PC-3 (cell line): ENCODE results near the gene CHAF1A. TPM values are rescaled to one million over a fixed set of nuclear protein-coding genes. Genes with fewer than 3 reads are reported as not detected.
A peak's percentile ranks its signal among the peaks of the same experiment; 100 is the strongest.

Source experiments
- ATAC-seq: fragments of 200-7000 bp; cut with Tn5 transposase; 2 replicates; pipeline ENCODE4 v1.9.1; 2020; ENCODE audit warnings: mild to moderate bottlenecking, moderate library complexity
- BruUV-seq: library from RNA; stranded (reverse); fragments of 400-500 nt; replicated peaks from 2 replicates; lab custom pipeline; 2021; lab: Mats Ljungman, UMichigan
- CTCF ChIA-PET: fragments of 300-600 bp; sonication (Branson Sonifier 250); formaldehyde crosslinking; loops from one replicate; lab custom pipeline; 2022; ENCODE audit warnings: antibody characterized with exemption; lab: Charles Lee
- POLR2A ChIA-PET: fragments of 300-600 bp; sonication (Branson Sonifier 250); formaldehyde crosslinking; loops from one replicate; lab custom pipeline; 2022; ENCODE audit warnings: antibody characterized with exemption; ENCODE audit not compliant: unreplicated experiment; lab: Charles Lee
- DNase-seq: peaks from one replicate; pipeline ENCODE4 v3.0.0-alpha.2; 2015
- H2AFZ ChIP-seq: fragments of 300-600 bp; sonication (generic); 2 replicates; pipeline ENCODE4 v1.6.0; 2016; ENCODE audit warnings: antibody characterized with exemption, low read length
- H3F3A ChIP-seq: fragments of 300-600 bp; sonication (generic); one replicate; pipeline ENCODE4 v1.6.0; 2017; ENCODE audit warnings: antibody characterized with exemption, low read length, control low read depth, mild to moderate bottlenecking; ENCODE audit not compliant: unreplicated experiment
- H3K27ac ChIP-seq: fragments of 300-600 bp; sonication (generic); 2 replicates; pipeline ENCODE4 v1.5.1; 2016; ENCODE audit warnings: mild to moderate bottlenecking, low read length
- H3K27me3 ChIP-seq: fragments of 300-600 bp; sonication (generic); 2 replicates; pipeline ENCODE4 v1.6.1; 2016; ENCODE audit warnings: low read length, mixed read lengths
- H3K36me3 ChIP-seq: fragments of 300-600 bp; sonication (generic); 2 replicates; pipeline ENCODE4 v1.6.1; 2016; ENCODE audit warnings: low read depth, mixed run types, low read length, mixed read lengths
- H3K4me1 ChIP-seq: fragments of 300-600 bp; sonication (generic); 2 replicates; pipeline ENCODE4 v1.5.1; 2016; ENCODE audit warnings: low read length; ENCODE audit not compliant: insufficient read depth
- H3K4me2 ChIP-seq: fragments of 300-600 bp; sonication (generic); 2 replicates; pipeline ENCODE4 v1.6.0; 2016; ENCODE audit warnings: low read length
- H3K4me3 ChIP-seq: fragments of 300-600 bp; sonication (generic); 2 replicates; pipeline ENCODE4 v1.5.1; 2016; ENCODE audit warnings: mild to moderate bottlenecking, low read length, mixed read lengths
- H3K79me2 ChIP-seq: fragments of 300-600 bp; sonication (generic); 2 replicates; pipeline ENCODE4 v1.6.1; 2017; ENCODE audit warnings: low read length, mixed read lengths
- H3K9ac ChIP-seq: fragments of 300-600 bp; sonication (generic); 2 replicates; pipeline ENCODE4 v1.6.0; 2016; ENCODE audit warnings: mild to moderate bottlenecking, low read length
- H3K9me2 ChIP-seq: fragments of 300-600 bp; sonication (generic); replicated peaks from 2 replicates; pipeline ENCODE4 v1.6.1; 2016; ENCODE audit warnings: mixed run types, low read length, mixed read lengths
- H3K9me3 ChIP-seq: fragments of 300-600 bp; sonication (generic); 2 replicates; pipeline ENCODE4 v1.6.1; 2016; ENCODE audit warnings: low read length, mixed read lengths
- H4K20me1 ChIP-seq: fragments of 300-600 bp; sonication (generic); 2 replicates; pipeline ENCODE4 v1.6.1; 2016; ENCODE audit warnings: low read length, mixed read lengths
- EZH2 ChIP-seq: fragments of 300-600 bp; sonication (generic); IDR thresholded peaks from one replicate; pipeline ENCODE4 v1.6.1; 2017; ENCODE audit warnings: antibody characterized with exemption, mild to moderate bottlenecking, low read length; ENCODE audit not compliant: unreplicated experiment
- EZH2phosphoT487 ChIP-seq: fragments of 300-600 bp; sonication (generic); IDR thresholded peaks from 2 replicates; pipeline ENCODE4 v1.6.1; 2018; ENCODE audit warnings: mild to moderate bottlenecking, antibody characterized with exemption, low read length, borderline replicate concordance
- intact Hi-C: fragments of 100-400 bp; cut with micrococcal nuclease; formaldehyde crosslinking; loops from 2 replicates; pipeline ENCODE4 v1.9.0; 2023
- total RNA-seq: library from RNA; depleted of rRNA; stranded (reverse); fragments of >200 nt; gene quantifications from 2 replicates; pipeline ENCODE4 v1.2.3, GENCODE V29; 2014
- TF ChIP-seq, protein P1 (sequence below): fragments of 300-600 bp; sonication (generic); conservative IDR thresholded peaks from 2 replicates; pipeline ENCODE4 v1.5.1; 2017; ENCODE audit warnings: antibody characterized with exemption, low read depth, mild to moderate bottlenecking, low read length

The CHAF1A gene
- total RNA-seq, 1 experiment from 2014 or later: 48.9 TPM

DNA sequence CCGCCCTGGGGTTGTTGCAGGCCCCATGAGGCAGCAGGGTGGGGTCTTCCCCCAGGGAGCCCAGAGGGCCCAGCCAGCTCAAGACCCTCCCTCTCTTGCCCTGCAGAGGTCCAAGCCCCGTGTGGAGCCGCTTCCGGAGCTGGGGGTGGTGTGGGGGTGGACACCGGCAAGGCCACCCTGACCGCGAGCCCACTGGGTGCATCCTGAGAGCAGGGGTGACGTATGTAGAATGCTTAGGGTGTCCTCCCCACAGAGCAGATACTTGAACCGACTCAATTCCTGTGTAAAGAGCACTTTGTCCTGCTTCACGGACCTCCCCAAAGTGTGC is 40.3 kb downstream of the CHAF1A start:
- Histone ChIP-seq H3K9me2 (no peaks in the 10 kb centered on the region), H3K27ac (no peak overlapping the region), H3K4me1 (no peaks in the 10 kb centered on the region), H3K4me2 (no peak overlapping the region), H2AFZ (no peak overlapping the region), H3K36me3 (no peaks in the 10 kb centered on the region), H3K79me2 (no peaks in the 10 kb centered on the region), H4K20me1 (no peaks in the 10 kb centered on the region), H3K4me3 (no peak overlapping the region), H3K27me3 (no peaks in the 10 kb centered on the region), H3K9ac (no peak overlapping the region), H3F3A (no peaks in the 10 kb centered on the region), H3K9me3 (no peaks in the 10 kb centered on the region)
- DNase-seq (no peak), ATAC-seq (no peak)
- BruUV-seq: TSS peak; percentile 48
- CTCF ChIA-PET: no interaction called here
- intact Hi-C loops: no loop called here
- TF ChIP-seq, protein P1, sequence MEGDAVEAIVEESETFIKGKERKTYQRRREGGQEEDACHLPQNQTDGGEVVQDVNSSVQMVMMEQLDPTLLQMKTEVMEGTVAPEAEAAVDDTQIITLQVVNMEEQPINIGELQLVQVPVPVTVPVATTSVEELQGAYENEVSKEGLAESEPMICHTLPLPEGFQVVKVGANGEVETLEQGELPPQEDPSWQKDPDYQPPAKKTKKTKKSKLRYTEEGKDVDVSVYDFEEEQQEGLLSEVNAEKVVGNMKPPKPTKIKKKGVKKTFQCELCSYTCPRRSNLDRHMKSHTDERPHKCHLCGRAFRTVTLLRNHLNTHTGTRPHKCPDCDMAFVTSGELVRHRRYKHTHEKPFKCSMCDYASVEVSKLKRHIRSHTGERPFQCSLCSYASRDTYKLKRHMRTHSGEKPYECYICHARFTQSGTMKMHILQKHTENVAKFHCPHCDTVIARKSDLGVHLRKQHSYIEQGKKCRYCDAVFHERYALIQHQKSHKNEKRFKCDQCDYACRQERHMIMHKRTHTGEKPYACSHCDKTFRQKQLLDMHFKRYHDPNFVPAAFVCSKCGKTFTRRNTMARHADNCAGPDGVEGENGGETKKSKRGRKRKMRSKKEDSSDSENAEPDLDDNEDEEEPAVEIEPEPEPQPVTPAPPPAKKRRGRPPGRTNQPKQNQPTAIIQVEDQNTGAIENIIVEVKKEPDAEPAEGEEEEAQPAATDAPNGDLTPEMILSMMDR: no peak
- TF ChIP-seq EZH2 (no peak), EZH2phosphoT487 (no peak)
- POLR2A ChIA-PET: no interaction called here

- Histone ChIP-seq H2AFZ (no peak overlapping the region), H3K4me1 (no peaks in the 10 kb centered on the region), H3K9ac (no peak overlapping the region), H3K79me2 (no peaks in the 10 kb centered on the region), H3K4me2 (no peak overlapping the region), H3K27ac (no peak overlapping the region), H3K36me3 (no peaks in the 10 kb centered on the region), H3K4me3 (no peak overlapping the region), H3K27me3 (no peaks in the 10 kb centered on the region), H4K20me1 (no peaks in the 10 kb centered on the region), H3K9me2 (no peaks in the 10 kb centered on the region), H3F3A (no peaks in the 10 kb centered on the region), H3K9me3 (no peaks in the 10 kb centered on the region)
- CTCF ChIA-PET: no interaction called here
- POLR2A ChIA-PET: no interaction called here
- intact Hi-C loops: no loop called here
- BruUV-seq: no TSS peak
- DNase-seq: no peak
- ATAC-seq: no peak
- no peak for TF ChIP-seq EZH2phosphoT487
- TF ChIP-seq EZH2: no peak
- TF ChIP-seq, protein P1: no peak
Observed at GRCh38 chr19:4443188-4443587, 40.7 kb downstream of the CHAF1A start.

GRCh38 chr19:4443966-4444764 is 41.7 kb downstream of the CHAF1A start:
- BruUV-seq: no TSS peak
- Histone ChIP-seq H3K27me3 (no peaks in the 10 kb centered on the region), H2AFZ (no peak overlapping the region), H3K79me2 (no peaks in the 10 kb centered on the region), H3F3A (no peaks in the 10 kb centered on the region), H3K4me3 (no peak overlapping the region), H3K36me3 (no peaks in the 10 kb centered on the region), H3K4me2 (no peak overlapping the region), H3K27ac (no peak overlapping the region), H3K9me2 (no peaks in the 10 kb centered on the region), H4K20me1 (no peaks in the 10 kb centered on the region), H3K9ac (no peak overlapping the region), H3K4me1 (no peaks in the 10 kb centered on the region), H3K9me3 (no peaks in the 10 kb centered on the region)
- ChIA-PET POLR2A (no interaction called here), CTCF (no interaction called here)
- TF ChIP-seq EZH2 (no peak), EZH2phosphoT487 (no peak)
- TF ChIP-seq, protein P1: no peak
- DNase-seq (no peak), ATAC-seq (no peak; the same call in 1 of the 2 replicates)
- intact Hi-C loops: no loop called here
